Measurements from ENCODE around the gene KCNJ16.

KCNJ16 gene

GRCh38 chr17:70074956-70075355 is at the start of gene KCNJ16:
Gene KCNJ16, plus strand, starts transcription at chr17:70075225. Its CDS starts 56,863 bp downstream, at chr17:70132088.
- no peak for TF ChIP-seq CTCF (conservative IDR thresholded peaks at IDR 0.05; ENCODE audit: low read depth, low read length)
- H3K4me3 ChIP-seq (ENCODE audit: low read length) = no peak within 1 kb of the TSS
- no peak for DNase-seq (ENCODE audit: low read depth)

GRCh38 chr17:70028397-70028796 is 46.6 kb upstream of the KCNJ16 start:
- TF ChIP-seq CTCF (conservative IDR thresholded peaks at IDR 0.05; ENCODE audit: low read depth, low read length) = no peak
- no peak overlapping the region for H3K4me3 ChIP-seq (ENCODE audit: low read length)
- DNase-seq (ENCODE audit: low read depth) = no peak

GRCh38 chr17:70028978-70029767 is 45.9 kb upstream of the KCNJ16 start:
- no peak overlapping the region for H3K4me3 ChIP-seq (ENCODE audit: low read length)
- no peak for TF ChIP-seq CTCF (conservative IDR thresholded peaks at IDR 0.05; ENCODE audit: low read depth, low read length)
- DNase-seq (ENCODE audit: low read depth) = no peak

- H3K4me3 ChIP-seq (ENCODE audit: low read length) = no peak overlapping the region
- DNase-seq (ENCODE audit: low read depth) = no peak
- no peak for TF ChIP-seq CTCF (conservative IDR thresholded peaks at IDR 0.05; ENCODE audit: low read depth, low read length)
These were observed 44.7 kb upstream of the KCNJ16 start for GRCh38 chr17:70030371-70030770.

- no peak overlapping the region for H3K4me3 ChIP-seq (ENCODE audit: low read length)
- no peak for DNase-seq (ENCODE audit: low read depth)
- TF ChIP-seq CTCF (conservative IDR thresholded peaks at IDR 0.05; ENCODE audit: low read depth, low read length) = no peak
These were observed 43.7 kb upstream of the KCNJ16 start for GRCh38 chr17:70031341-70031740.

GRCh38 chr17:70033165-70033564 is 41.9 kb upstream of the KCNJ16 start:
- no peak for DNase-seq (ENCODE audit: low read depth)
- no peak overlapping the region for H3K4me3 ChIP-seq (ENCODE audit: low read length)
- TF ChIP-seq CTCF (conservative IDR thresholded peaks at IDR 0.05; ENCODE audit: low read depth, low read length) = no peak

GRCh38 chr17:70034158-70034557 is 40.9 kb upstream of the KCNJ16 start:
- no peak overlapping the region for H3K4me3 ChIP-seq (ENCODE audit: low read length)
- TF ChIP-seq CTCF (conservative IDR thresholded peaks at IDR 0.05; ENCODE audit: low read depth, low read length) = no peak
- no peak for DNase-seq (ENCODE audit: low read depth)
